Stimulated activated CD8-positive, alpha-beta memory T cell treated with anti-CD3 and anti-CD28 coated beads, Interleukin-2, amount 100 ng/mL, for 48 hours (primary cell): ENCODE data around the gene MED12L.

Experiments used
- DNase-seq, 2 donors: peaks; one replicate each; pipeline ENCODE4 v3.0.0-alpha.2; 2020; ENCODE audit warnings: low read depth in 2 of 2

MED12L gene

DNA sequence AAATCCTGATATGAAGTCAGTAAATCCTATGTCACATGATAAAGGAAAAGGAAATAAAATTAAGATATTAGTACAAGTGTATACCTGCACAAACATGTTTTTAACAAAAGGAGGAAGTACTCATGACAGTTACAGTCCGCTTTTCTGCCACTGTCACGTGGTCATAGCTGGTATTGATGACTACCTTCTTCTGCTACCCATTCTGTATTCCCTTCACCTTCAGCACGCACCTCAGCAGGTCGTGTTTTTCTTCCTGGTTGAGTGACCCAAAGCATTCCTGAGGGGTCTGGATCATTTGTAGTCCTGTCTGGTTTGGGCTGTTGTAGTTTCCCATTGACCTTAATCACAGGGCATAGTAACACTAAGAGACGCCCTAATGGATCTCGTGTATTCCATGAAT is 334.3 kb downstream of the MED12L start:
- no peak for DNase-seq

DNA sequence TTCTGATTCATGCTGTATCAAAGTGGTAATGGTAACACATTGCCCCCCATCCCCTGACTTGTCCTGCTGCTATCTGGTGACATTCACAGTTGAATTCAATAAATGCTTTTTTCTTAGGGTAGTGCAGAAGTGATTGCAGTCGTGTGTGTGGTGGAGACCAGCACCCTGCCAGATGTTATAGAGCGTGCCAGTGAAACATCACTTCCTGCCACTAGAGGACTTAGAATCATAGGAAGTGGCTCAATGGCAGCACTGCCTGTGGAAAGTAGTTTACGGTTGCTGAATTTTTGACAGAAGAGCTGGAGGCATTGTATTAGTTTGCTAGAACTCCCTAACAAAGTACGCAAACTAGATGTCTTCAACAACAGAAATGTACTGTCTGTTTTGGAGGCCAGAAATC is 336.5 kb downstream of the MED12L start:
- DNase-seq = no peak

DNA sequence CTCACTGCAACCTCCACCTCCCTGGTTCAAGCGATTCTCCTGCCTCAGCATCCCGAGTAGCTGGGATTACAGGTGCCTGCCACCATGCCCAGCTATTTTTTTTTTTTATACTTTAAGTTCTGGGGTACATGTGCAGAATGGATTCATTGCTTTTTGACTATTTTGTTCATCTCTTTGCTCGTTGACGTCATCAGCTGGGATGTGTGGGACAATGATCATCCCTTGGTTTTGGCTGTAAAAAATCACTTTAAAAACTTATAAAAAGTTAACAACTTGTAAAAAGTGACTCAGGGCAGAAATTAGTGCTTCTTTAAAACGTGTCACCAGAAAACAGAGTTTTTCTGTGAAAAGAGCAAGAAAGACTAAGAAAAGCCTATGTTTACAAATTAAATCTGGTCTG is 337.6 kb downstream of the MED12L start:
- DNase-seq = no peak

DNA sequence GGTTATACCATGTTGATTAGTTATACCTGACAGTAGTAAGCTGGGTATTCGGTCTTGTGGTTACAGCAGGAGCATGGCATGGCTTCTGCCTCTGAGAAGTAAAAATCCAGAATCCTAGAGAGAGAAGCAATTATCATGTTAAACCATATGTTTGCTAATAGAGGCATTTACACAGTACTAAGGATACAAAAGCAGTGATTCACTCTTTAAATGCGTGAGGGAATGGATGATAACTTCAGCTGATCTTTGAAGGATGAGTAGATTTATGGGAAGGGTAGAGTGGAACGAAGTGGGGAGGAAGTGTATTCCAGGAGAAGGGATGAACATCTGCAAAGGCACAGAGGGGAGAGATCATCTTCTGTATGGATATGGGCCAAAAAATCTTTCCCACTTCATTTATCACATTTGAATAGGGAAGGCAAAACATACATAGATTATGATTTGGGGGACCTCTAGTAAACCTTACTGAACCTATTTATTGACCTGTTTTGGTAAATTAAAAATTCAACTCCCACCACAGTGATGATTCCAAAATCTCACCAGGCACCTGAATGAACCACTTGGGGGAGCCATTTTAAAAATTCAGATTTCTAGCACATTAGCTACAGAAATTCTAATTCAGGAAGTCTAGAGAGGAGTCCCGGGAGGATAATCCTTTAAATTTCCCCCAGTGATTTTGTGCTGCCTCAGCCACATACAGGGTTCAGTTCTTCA is 340.3 kb downstream of the MED12L start:
- no peak for DNase-seq

DNA sequence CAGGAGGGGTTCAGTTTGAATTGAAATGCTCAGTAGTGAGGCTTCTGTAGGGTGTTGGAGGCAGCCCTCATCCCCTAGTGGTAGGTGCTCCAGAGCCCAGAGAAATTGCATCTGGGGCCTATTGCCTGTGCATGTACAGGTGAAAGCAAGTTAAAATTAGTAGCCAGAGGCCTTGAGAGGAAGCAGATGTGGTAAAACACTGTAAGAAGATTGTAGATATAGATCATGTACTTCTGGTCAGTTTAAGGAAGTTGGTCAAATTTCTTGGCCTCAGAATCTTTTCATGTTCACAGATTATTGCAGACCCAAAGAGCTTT is 340.8 kb downstream of the MED12L start:
- no peak for DNase-seq

DNA sequence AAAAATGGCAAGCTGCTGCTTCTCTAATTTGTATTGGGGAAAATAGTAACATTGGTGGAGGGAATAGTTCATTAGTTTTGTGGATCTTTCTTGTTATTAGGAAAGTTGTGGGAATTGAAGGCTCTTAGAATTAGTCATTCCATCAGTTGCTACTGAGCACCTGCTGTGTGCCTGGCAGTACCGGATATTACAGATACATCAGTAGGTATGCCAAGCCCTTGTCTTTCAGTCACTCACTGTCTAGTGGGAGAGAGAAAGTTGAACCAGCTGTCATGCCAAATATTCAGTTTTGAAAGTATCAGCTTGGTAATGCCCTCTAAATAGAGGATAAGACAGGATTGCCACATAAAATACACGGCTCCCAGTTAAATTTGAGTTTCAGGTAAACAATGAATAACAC is 342.9 kb downstream of the MED12L start:
- DNase-seq = no peak

DNA sequence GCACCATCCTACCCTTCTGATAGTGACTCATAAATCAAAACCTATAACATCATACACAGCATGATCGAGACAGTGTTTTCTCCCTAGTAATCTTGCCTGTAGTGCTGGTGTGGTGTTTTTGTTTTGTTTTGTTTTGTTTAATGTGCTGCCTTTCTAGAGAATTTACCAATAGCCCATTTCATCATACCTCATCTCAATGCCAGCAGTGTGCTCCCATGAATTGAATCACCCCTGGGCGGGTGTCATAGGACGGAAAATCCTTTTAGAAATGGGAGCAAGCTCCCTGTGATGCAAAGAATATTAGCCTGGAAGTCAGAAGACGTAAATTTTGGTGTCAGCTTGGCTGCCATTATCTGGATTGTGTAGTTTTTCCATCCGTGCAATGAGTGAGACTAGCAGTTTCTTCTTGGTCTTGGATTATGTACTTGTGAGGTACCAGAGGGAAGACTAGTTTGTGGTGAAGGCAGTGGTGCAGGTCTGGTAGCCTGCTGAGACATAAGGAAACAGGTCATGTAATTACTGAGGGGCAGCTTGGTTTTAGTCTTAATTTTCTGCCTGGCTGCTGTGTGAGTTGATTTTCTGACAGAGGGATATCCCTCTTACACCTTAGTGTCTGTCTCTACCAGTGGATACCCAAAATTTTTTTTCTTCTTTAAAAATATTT is 345.5 kb downstream of the MED12L start:
- no peak for DNase-seq

DNA sequence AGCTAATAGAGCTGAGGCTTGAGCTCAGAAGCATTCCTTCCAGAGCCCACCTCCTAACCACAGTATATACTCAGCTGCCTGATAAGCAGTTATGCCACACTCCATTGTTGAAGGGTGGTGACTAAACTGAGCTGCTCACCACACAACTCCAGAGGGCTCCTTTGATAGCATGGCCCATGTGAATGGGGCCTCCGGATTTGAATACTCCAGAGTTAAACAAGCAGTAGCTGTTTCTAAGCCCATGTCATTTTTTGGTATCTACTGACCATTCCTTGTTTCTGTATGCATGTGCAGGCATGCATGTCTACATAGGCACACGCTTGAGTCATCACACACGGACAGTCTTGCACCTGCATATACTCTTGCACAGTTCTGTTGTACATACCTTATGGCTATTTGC is 346.5 kb downstream of the MED12L start:
- no peak for DNase-seq

DNA sequence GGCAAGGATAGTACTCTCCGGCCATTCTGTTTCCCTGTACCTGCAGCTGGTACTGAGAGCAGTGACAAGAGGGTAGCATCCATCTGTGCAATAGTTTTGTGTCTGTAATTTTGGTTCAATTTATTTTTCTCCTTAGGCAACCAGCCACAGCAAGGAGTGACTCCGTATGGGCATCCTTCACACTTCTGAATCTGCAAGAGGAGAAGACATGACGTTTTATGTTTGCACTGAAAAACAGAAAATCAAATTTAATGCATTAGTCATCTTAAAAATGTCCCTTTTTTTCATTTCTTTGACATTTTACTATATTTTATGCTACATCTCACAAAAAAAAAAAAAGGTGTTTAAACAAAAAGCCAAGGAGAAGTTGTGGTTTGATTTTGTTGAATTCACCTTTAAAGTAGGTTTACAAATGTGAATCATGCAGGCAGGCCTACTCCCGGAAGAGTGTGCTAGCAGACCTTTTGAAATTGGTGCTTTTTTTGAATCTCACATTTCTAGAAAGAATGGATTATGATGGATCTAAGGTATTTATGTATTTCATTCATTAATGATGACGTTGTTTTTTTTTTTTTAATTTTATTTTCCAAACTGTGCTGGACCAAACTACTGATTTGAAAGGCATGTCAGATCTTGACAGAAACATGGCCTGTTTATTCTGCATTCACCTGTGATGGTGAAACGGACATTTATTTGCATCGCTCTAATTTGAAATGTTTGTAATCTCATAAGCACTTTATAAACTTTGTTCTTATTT is 347.3 kb downstream of the MED12L start:
- DNase-seq = no peak

DNA sequence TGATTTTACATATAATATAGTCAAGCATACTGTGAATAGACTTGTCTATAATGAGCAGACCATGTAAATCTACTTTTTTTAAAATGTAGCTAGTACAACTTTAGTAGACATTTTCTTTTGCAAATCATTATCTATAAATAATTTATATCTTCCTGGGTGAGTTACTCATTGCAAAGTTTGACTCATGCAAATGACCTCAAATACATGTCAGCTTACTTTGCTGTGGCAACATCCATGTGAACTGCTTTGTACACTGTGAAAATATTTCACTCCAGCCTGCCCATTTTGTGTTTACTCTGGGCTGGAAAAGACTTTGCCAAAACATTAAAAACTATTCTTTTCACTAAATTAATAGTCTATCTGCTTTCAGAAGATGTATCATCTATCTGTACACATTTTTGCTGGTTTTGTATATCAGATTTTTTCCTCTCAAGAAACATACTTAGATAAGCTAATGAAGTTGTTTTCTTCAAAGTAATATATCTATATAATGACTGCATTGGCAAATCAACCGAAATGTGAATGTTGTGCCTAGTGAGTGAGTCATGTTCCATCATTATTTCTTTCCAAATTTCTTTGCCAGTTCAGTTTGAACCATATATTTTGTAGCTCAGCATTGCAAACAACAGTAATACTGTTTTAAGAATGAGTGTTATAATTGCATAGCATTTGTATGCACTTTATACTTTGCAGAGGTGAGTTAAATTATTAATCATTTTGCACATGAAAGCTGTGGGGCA is 348.9 kb downstream of the MED12L start:
- no peak for DNase-seq

DNA sequence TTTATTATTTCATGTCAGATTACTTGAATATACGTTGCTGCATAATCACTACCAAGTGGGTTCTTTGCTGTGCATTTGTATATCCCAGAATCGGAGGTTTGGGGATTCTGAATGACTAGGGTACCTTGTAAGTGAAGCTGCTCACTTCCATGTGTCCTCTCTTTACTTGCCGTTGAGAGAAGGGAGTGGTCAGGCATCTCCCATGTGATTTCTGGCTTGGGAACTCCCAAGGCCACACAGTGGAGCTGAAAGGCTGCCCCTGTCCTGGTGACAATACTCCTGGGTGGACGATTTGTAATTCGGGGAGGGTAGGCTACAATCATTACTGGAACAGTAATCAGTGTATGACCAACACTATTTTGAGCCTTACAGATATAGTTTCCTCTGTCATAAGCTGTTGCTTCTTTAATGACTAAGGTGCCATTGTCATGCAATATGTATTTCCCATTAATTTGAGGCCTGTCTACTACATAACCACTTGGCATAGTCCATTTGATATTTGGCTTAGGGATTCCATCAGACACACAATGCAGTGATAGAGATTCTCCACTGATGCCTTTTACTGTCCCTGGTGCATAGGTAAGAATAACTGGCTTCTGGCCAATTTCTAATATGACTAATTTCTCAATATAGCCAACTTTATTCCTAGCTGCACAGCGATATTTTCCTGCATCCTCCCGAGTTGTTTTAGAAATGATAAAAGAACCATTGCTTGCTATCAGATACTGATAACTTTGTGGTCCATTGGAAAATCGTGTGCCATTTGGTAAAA is 351.4 kb downstream of the MED12L start:
- no peak for DNase-seq

DNA sequence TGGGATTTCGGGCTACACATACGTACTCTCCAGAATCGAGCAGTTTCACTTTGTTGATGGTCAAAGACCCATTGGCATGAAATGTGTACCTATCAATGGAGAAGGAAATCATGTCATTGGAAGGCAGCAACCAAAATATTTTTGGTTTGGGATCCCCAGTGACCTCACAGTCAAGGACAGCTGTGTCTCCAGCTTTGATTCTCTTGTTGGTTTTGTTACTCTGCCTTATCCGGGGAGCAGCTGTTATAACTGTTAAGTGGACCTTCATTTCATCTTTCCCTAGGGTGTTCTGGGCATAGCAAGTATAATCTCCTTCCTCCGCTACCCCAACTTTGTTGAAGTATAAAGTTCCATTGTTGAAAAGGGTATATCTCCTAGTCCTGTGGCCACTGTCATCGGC is 352.4 kb downstream of the MED12L start:
- no peak for DNase-seq

DNA sequence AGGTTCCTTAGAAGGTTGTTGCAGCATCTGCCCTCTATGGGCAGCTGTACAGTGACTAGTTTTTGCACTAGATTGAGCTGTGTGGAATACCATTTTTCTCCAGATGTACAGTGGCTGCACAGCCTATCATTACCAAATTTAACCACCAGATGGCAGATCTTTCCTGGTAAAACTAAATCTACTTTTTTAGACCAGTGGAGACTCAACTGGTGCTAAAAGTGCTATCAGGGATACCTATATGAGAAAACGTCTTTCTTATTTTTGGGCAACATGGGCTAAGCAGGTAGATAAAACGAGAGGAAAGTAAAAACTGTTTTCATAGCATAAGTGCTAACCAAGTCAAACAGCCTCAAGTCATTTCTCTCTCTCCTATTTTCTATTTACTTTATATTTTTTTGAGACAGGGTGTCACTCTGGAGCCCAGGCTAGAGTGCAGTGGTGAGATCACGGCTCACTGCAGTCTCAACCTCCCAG is 354.2 kb downstream of the MED12L start:
- no peak for DNase-seq

DNA sequence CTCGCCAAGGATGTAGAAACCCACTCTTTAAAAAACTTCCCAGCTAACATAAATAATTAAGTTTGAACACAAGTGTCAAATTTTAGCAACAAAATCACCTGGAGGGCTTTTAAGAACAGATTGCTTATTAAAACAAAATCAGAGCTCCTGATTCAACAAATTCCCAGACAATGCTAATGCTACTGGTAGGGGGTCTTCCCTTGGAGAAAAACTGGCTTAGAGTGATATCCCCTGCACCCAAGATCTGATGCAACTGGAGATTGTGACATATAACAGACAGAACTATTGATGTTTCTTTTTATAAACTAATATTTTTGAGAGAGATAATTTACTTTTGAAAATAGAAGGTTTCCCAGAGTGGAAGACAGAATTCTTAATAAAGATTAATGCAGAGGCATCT is 355.5 kb downstream of the MED12L start:
- no peak for DNase-seq

DNA sequence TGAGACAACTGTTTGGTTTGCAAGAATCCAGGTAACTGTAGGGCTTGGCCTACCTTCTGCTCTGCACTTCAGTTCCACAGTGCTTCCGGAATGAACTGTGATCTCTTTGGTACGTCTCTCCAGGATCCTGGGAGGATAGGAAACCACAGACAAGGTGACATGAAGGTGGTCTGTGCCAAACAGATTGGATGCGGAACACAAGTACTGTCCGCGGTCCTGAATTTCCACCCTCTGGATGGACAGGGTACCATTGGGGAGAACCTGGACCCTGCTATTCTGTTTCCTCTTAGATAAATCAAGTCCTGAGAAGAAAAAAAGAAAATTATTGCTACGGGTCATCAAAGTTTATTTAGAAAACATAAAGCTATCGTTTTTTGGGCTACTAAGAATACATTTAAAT is 358.1 kb downstream of the MED12L start:
- no peak for DNase-seq

DNA sequence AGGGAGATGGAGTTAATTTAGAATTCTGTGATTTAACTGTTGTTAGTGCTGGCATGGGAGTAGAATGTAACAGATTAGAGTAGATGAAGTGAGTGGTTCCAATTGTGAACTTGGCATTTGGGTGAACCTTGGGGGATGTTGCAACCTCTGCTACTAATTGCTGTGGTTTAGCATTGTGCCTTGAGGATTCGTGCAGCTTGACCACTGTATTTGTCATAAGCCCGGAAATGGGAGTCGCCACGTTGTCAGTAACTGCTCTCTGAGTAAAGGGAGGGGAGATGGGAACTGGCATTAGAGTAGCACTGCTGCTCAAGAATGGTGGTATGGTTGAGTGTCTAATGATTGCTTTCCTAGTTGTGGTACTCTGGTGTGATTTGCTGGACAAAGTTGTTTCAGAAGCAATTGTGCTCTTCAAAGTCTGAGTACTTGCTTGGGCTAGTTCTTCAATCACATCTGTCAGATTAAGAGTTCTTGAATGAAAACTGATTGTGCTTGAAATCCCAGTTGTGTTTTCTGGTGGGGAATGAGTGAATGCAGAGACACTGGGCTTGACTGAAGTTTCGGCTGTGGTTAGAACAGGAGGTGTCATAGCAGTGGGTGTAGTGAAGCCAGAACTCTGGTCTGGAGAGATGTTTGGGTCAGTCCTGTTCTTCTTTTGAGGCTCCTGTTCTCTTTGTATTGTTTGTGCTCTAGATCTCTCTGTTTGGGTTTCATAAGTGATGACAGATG is 360.0 kb downstream of the MED12L start:
- no peak for DNase-seq

DNA sequence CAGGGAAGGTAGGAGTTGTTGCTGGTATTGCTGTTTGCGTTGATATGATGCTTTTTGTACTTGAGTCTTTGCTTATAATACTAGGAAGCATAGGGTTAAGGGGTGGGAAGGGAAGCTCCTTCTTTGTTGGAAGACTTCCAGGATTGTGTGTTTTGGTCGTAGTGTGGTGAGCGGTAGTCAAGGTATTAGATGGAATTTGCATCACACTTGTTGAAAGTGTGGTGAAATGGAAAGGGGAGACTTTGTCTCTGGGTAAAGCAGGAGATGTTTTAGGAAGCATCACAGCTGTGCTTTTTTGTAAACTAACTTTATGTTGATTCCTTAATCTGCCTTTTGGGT is 360.5 kb downstream of the MED12L start:
- no peak for DNase-seq

DNA sequence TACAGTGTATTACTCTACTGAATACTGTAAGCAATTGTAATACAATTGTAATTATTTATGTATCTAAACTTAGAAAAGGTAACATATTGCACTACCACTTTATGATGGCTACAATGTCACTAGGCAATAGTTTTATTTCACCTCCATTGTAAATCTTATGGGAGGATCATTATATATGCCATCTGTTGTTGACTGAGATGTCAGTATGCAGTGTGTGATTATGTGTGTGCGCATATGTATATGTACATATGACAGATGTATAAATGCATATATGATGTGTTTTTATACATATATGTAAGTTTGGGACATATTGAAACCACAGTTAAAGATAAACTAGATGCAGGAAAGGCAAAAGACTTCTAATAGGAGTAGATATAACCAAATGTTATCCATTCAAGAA is 366.9 kb downstream of the MED12L start:
- no peak for DNase-seq

DNA sequence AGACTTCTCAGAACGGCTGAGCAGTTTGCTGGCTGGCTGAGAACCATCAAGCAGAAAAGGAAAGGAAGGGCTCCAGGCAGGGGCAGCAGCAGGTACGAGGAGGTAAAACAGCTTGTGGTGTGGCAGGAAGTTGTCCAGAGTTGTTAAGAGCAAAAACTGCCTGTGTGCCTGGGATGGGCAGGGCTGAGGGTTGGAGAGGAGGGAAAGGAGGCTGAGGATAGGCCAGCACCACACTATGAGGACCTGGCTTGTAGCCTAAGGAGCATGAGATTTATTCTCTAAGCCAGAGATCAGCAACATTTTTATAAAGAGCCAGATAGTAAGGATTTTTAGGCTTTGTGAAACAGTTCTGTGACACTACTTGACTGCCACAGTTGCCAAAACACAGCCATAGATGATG is 367.4 kb downstream of the MED12L start:
- no peak for DNase-seq

DNA sequence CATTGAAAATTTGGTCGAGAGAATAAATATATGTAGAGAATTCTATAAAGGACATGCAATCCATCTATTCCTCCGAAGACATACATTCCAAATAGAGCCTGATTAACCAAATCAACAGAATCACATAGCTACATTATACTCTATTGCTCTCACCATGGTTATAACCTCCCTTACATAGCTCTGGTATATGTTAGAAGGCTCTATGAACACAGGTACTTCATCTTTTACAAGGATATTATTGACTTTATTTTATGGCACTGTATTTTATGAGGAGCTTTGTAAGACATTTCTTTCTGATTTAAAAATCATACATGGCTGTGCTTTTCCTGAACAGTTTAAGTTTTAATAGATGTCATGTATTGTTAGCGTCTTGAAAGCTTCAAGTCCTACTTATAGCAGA is 370.6 kb downstream of the MED12L start:
- no peak for DNase-seq

DNA sequence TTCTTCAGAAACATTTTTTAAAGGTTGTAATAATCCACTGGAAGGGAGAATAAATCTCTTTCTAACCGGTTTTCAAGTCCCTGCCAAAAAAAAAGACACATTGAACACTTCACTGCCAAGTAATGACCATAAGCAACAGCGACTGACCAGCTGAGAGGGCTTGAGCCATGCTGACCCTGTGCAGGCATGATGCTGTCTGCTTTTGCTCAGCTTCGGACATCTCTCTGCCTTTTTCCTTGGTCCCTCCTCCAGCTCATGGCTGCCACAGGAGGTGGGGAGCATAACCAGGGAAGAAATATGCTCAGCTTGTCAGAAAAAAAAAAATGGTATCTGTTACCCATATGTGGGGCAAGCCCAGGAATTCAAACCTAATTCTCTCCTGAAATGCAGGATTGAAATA is 373.9 kb downstream of the MED12L start:
- DNase-seq = no peak
